ENCODE data around the gene TMEM95. TPM values are rescaled to one million over a fixed set of nuclear protein-coding genes. Genes with fewer than 3 reads are reported as not detected.

The TMEM95 gene
- total RNA-seq, 1 donor, result not detected

- Histone ChIP-seq H2AFZ (ENCODE audit: low read length) (no peak overlapping the region), H3K9me3 (ENCODE audit: low read depth, low read length) (no peaks in the 10 kb centered on the region), H3K4me3 (ENCODE audit: insufficient read depth, low read length) (peak overlapping the region; percentile 6), H3K27me3 (ENCODE audit: insufficient read depth, low read length) (no peaks in the 10 kb centered on the region), H3K4me2 (ENCODE audit: insufficient read depth, low read length) (peak overlapping the region; percentile 97), H3K79me2 (ENCODE audit: insufficient read depth, low read length) (peaks cover 61% of the 10 kb centered on the region), H3K4me1 (ENCODE audit: insufficient read depth, low read length) (peaks cover 40% of the 10 kb centered on the region), H3K36me3 (ENCODE audit: insufficient read depth, low read length) (peaks cover 64% of the 10 kb centered on the region), H4K20me1 (ENCODE audit: insufficient read depth, low read length) (peaks cover 61% of the 10 kb centered on the region), H3K27ac (ENCODE audit: low read depth, low read length) (peak overlapping the region; percentile 70)
- peak; percentile 69 for DNase-seq (ENCODE audit: insufficient read length, low spot score, missing footprints)
- TF ChIP-seq CTCF (IDR thresholded peaks at IDR 0.05; ENCODE audit: extremely low read depth, low read depth, low read length), result peak; percentile 26
Observed at GRCh38 chr17:7313088-7313889, 41.7 kb upstream of the TMEM95 start.

- Histone ChIP-seq H4K20me1 (ENCODE audit: insufficient read depth, low read length) (peaks cover 53% of the 10 kb centered on the region), H3K4me1 (ENCODE audit: insufficient read depth, low read length) (peaks cover 39% of the 10 kb centered on the region), H3K27me3 (ENCODE audit: insufficient read depth, low read length) (no peaks in the 10 kb centered on the region), H3K9me3 (ENCODE audit: low read depth, low read length) (no peaks in the 10 kb centered on the region), H3K36me3 (ENCODE audit: insufficient read depth, low read length) (peaks cover 72% of the 10 kb centered on the region), H3K4me2 (ENCODE audit: insufficient read depth, low read length) (peak overlapping the region; percentile 97), H2AFZ (ENCODE audit: low read length) (no peak overlapping the region), H3K27ac (ENCODE audit: low read depth, low read length) (peak overlapping the region; percentile 70), H3K4me3 (ENCODE audit: insufficient read depth, low read length) (peak overlapping the region; percentile 91), H3K79me2 (ENCODE audit: insufficient read depth, low read length) (peaks cover 53% of the 10 kb centered on the region)
- TF ChIP-seq CTCF (IDR thresholded peaks at IDR 0.05; ENCODE audit: extremely low read depth, low read depth, low read length), result no peak
- peak; percentile 89 for DNase-seq (ENCODE audit: insufficient read length, low spot score, missing footprints)
Observed at GRCh38 chr17:7313890-7314718, 40.9 kb upstream of the TMEM95 start.

GRCh38 chr17:7314719-7315569, 40.0 kb upstream of the TMEM95 start, which contains the start of gene GPS2:
Gene GPS2, minus strand, starts transcription at chr17:7315360. Its CDS starts 308 bp downstream, at chr17:7315052.
- H3K4me2 ChIP-seq (ENCODE audit: insufficient read depth, low read length), result peak within 1 kb of the TSS; percentile 97
- H3K79me2 ChIP-seq (ENCODE audit: insufficient read depth, low read length), result peaks cover 45% of the 10 kb centered on the region
- peaks cover 45% of the 10 kb centered on the region for H4K20me1 ChIP-seq (ENCODE audit: insufficient read depth, low read length)
- H3K27ac ChIP-seq (ENCODE audit: low read depth, low read length), result peak within 1 kb of the TSS; percentile 70
- peak within 1 kb of the TSS; percentile 91 for H3K4me3 ChIP-seq (ENCODE audit: insufficient read depth, low read length)
- H3K4me1 ChIP-seq (ENCODE audit: insufficient read depth, low read length), result peaks cover 31% of the 10 kb centered on the region
- H3K36me3 ChIP-seq (ENCODE audit: insufficient read depth, low read length), result peaks cover 64% of the 10 kb centered on the region
- H2AFZ ChIP-seq (ENCODE audit: low read length), result peak within 1 kb of the TSS; percentile 61
- DNase-seq (ENCODE audit: insufficient read length, low spot score, missing footprints), result peak; percentile 99
- no peaks in the 10 kb centered on the region for H3K9me3 ChIP-seq (ENCODE audit: low read depth, low read length)
- TF ChIP-seq CTCF (IDR thresholded peaks at IDR 0.05; ENCODE audit: extremely low read depth, low read depth, low read length), result no peak
- H3K27me3 ChIP-seq (ENCODE audit: insufficient read depth, low read length), result no peaks in the 10 kb centered on the region
